ENCODE measurements around the gene SLC2A14.
"Not testable (repeated sequence)": the region's sequence is repeated elsewhere in the genome, so short reads cannot be mapped to it uniquely, and the experiment has no call there.

SLC2A14 gene

GRCh38 chr12:7837366-7837765, 35.3 kb downstream of the SLC2A14 start:
- DNase-seq (ENCODE audit: insufficient read length, low spot score) (no peak), FAIRE-seq (no peak)
- TF ChIP-seq CTCF (IDR thresholded peaks at IDR 0.05; ENCODE audit: insufficient read depth, missing control alignments) = no peak

- no peak for TF ChIP-seq CTCF (IDR thresholded peaks at IDR 0.05; ENCODE audit: insufficient read depth, missing control alignments)
- no peak for FAIRE-seq
- no peak for DNase-seq (ENCODE audit: insufficient read length, low spot score)
These were observed 36.9 kb downstream of the SLC2A14 start for GRCh38 chr12:7835766-7836165.

GRCh38 chr12:7835116-7835515, 37.6 kb downstream of the SLC2A14 start:
- DNase-seq (ENCODE audit: insufficient read length, low spot score) (no peak), FAIRE-seq (no peak)
- no peak for TF ChIP-seq CTCF (IDR thresholded peaks at IDR 0.05; ENCODE audit: insufficient read depth, missing control alignments)

- DNase-seq (ENCODE audit: insufficient read length, low spot score) = no peak
- FAIRE-seq = no peak
- TF ChIP-seq CTCF (IDR thresholded peaks at IDR 0.05; ENCODE audit: insufficient read depth, missing control alignments) = no peak
These were observed 38.0 kb downstream of the SLC2A14 start for GRCh38 chr12:7834701-7835100.

- TF ChIP-seq CTCF (IDR thresholded peaks at IDR 0.05; ENCODE audit: insufficient read depth, missing control alignments) = no peak
- DNase-seq (ENCODE audit: insufficient read length, low spot score) (no peak), FAIRE-seq (no peak)
These were observed 38.9 kb downstream of the SLC2A14 start for GRCh38 chr12:7833831-7834230.

GRCh38 chr12:7833201-7833600, 39.5 kb downstream of the SLC2A14 start:
- not testable (repeated sequence) for FAIRE-seq; DNase-seq (ENCODE audit: insufficient read length, low spot score)

- DNase-seq (ENCODE audit: insufficient read length, low spot score) = peak; percentile 26
- TF ChIP-seq CTCF (IDR thresholded peaks at IDR 0.05; ENCODE audit: insufficient read depth, missing control alignments) = peak; percentile 44
- FAIRE-seq = no peak
These were observed 40.5 kb downstream of the SLC2A14 start for GRCh38 chr12:7832059-7832696.

- not testable (repeated sequence) for DNase-seq (ENCODE audit: insufficient read length, low spot score); FAIRE-seq
These were observed 43.0 kb downstream of the SLC2A14 start for GRCh38 chr12:7829737-7830136.

- not testable (repeated sequence) for FAIRE-seq; DNase-seq (ENCODE audit: insufficient read length, low spot score)
These were observed 47.0 kb downstream of the SLC2A14 start for GRCh38 chr12:7825754-7826153.
